Activated CD8-positive, alpha-beta T cell treated with anti-CD3 and anti-CD28 coated beads for 36 hours (primary cell): Measurements from ENCODE around the gene THRB. TPM values are rescaled to one million over a fixed set of nuclear protein-coding genes. Genes with fewer than 3 reads are reported as not detected.

Experiments used
- ATAC-seq: fragments of 200-7000 bp; cut with Tn5 transposase; one replicate; pipeline ENCODE4 v1.10.0; 2021; ENCODE audit warnings: mild to moderate bottlenecking, moderate library complexity
- CTCF ChIA-PET: fragments of 350-600 bp; sonication (Branson Sonifier 250); formaldehyde crosslinking; loops from one replicate; lab custom pipeline; 2021; ENCODE audit warnings: antibody characterized with exemption; lab: Charles Lee
- POLR2A ChIA-PET: fragments of 350-600 bp; sonication (Branson Sonifier 250); formaldehyde crosslinking; loops from one replicate; lab custom pipeline; 2021; ENCODE audit warnings: antibody characterized with exemption; lab: Charles Lee
- DNase-seq: peaks from one replicate; pipeline ENCODE4 v3.0.0-alpha.2; 2020
- H3K27ac Mint-ChIP-seq: one replicate; pipeline ENCODE4 v1.8.0; 2021; ENCODE audit warnings: mild to moderate bottlenecking, mixed read lengths
- H3K27me3 Mint-ChIP-seq: one replicate; pipeline ENCODE4 v1.8.0; 2021; ENCODE audit warnings: mixed read lengths
- H3K36me3 Mint-ChIP-seq: one replicate; pipeline ENCODE4 v1.8.0; 2021; ENCODE audit warnings: low read depth, mixed read lengths
- H3K4me1 Mint-ChIP-seq: one replicate; pipeline ENCODE4 v1.8.0; 2021; ENCODE audit warnings: low read depth, mixed read lengths
- H3K4me3 Mint-ChIP-seq: one replicate; pipeline ENCODE4 v1.8.0; 2021; ENCODE audit warnings: mild to moderate bottlenecking, moderate library complexity, mixed read lengths
- H3K9me3 Mint-ChIP-seq: one replicate; pipeline ENCODE4 v1.8.0; 2021; ENCODE audit warnings: mixed read lengths
- CTCF ChIP-seq: fragments of 200-600 bp; IDR thresholded peaks from one replicate; pipeline ENCODE4 v1.8.0; 2022; ENCODE audit warnings: antibody characterized with exemption, mild to moderate bottlenecking
- intact Hi-C: fragments of 100-400 bp; cut with micrococcal nuclease; formaldehyde crosslinking; loops from one replicate; pipeline ENCODE4 v1.10.0; 2022
- total RNA-seq, 2 experiments: library from RNA; stranded (reverse); gene quantifications; one replicate each; pipeline ENCODE4 v1.2.3, GENCODE V29; 2021

The THRB gene
- total RNA-seq, 2 experiments from 2014 or later: not detected

- intact Hi-C loops: no loop called here
Measured at GRCh38 chr3:24119321-24119751, 375.3 kb downstream of the THRB start.

GRCh38 chr3:24117508-24117907 is 377.1 kb downstream of the THRB start:
- H3K27ac Mint-ChIP-seq: no peak overlapping the region
- peaks cover 8% of the 10 kb centered on the region for H3K27me3 Mint-ChIP-seq
- no peak for TF ChIP-seq CTCF
- DNase-seq (no peak), ATAC-seq (no peak)
- H3K36me3 Mint-ChIP-seq: no peaks in the 10 kb centered on the region
- no peak overlapping the region for H3K4me3 Mint-ChIP-seq
- CTCF ChIA-PET: interaction anchor here (0.9 kb wide), 2 partner anchors 118 to 563 kb away, joined by 3 read pairs; no protein-coding TSS in a partner anchor
- intact Hi-C loops: no loop called here
- POLR2A ChIA-PET: no interaction called here
- no peaks in the 10 kb centered on the region for H3K4me1 Mint-ChIP-seq
- no peaks in the 10 kb centered on the region for H3K9me3 Mint-ChIP-seq

More at GRCh38 chr3:24119321-24119751, 375.3 kb downstream of the THRB start:
- no peaks in the 10 kb centered on the region for H3K9me3 Mint-ChIP-seq
- H3K27ac Mint-ChIP-seq: no peak overlapping the region
- H3K4me3 Mint-ChIP-seq: no peak overlapping the region
- no peaks in the 10 kb centered on the region for H3K4me1 Mint-ChIP-seq
- DNase-seq: no peak
- no peaks in the 10 kb centered on the region for H3K36me3 Mint-ChIP-seq
- ChIA-PET POLR2A (no interaction called here), CTCF (no interaction called here)
- no peak for ATAC-seq
- H3K27me3 Mint-ChIP-seq: peaks cover 4% of the 10 kb centered on the region
- TF ChIP-seq CTCF: no peak

DNA sequence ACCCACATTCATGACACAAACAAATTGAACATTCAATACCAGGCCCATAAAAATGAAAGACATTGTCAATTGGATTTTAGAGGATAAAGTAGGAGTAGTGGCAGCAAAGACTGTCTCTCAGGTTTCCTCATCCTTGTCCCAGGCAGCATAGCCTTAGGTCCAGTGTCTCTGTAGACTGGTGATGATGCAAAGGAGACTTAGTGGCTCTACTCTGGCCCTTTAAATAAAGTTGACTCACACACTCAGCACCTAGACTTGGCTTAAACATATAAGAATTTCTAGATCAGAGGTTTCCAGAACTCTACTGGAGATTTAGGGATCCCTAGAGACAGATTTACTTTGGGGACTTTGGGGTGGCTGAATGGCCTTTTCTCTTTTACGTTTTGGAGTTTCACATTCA is 382.9 kb downstream of the THRB start:
- no peaks in the 10 kb centered on the region for H3K36me3 Mint-ChIP-seq
- H3K9me3 Mint-ChIP-seq: no peaks in the 10 kb centered on the region
- H3K4me3 Mint-ChIP-seq: no peak overlapping the region
- H3K4me1 Mint-ChIP-seq: no peaks in the 10 kb centered on the region
- DNase-seq: no peak
- intact Hi-C loops: no loop called here
- ATAC-seq: no peak
- H3K27ac Mint-ChIP-seq: no peak overlapping the region
- CTCF ChIA-PET: no interaction called here
- TF ChIP-seq CTCF: no peak
- H3K27me3 Mint-ChIP-seq: peaks cover 4% of the 10 kb centered on the region
- POLR2A ChIA-PET: no interaction called here

DNA sequence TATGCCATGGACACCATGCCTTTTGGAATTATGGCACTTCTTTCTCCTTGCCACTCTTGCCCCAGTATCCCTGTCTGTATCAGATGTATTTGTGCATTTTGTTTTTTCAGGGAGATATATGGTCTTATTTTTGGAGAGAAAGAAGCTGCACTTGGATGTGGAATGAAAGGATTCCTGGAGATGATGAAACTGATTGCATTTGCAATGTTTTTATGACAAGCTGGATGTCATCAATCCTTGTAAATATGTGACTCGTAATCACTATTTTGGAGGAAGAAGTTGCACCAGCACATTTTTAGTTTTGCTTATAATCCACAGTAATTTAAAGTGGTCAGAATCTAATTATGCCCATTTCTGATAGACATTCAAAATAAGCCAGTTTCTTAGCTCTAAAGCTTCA is 384.6 kb downstream of the THRB start:
- no peaks in the 10 kb centered on the region for H3K9me3 Mint-ChIP-seq
- H3K4me3 Mint-ChIP-seq: no peak overlapping the region
- intact Hi-C loops: no loop called here
- POLR2A ChIA-PET: no interaction called here
- H3K27ac Mint-ChIP-seq: no peak overlapping the region
- H3K36me3 Mint-ChIP-seq: no peaks in the 10 kb centered on the region
- no peak for ATAC-seq
- peaks cover 4% of the 10 kb centered on the region for H3K27me3 Mint-ChIP-seq
- no peaks in the 10 kb centered on the region for H3K4me1 Mint-ChIP-seq
- no peak for TF ChIP-seq CTCF
- CTCF ChIA-PET: no interaction called here
- DNase-seq: no peak

DNA sequence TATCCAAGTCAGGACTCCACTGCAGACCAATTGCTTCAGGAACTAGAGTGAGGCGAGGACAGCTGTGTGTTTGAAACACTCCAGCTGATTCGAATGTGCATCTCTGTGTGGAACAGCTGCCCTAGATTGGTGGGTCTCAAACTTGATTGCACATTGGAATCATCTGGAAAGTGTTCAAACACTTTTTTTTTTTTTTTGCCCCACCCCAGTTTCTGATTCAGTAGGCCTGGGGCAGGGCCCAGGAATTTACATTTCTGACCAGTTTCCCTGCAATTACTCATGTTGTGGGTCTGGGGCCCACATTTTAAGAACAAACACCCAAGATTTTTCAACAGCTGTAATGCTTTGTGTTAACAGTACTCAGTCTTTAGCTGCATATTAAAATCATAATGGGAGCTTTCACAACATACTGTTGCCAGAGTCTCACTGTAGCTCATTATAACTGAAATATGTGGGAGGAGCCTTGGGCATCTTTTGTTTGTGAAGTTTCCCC is 392.9 kb downstream of the THRB start:
- intact Hi-C loops: no loop called here
- DNase-seq (no peak), ATAC-seq (no peak)
- H3K4me3 Mint-ChIP-seq: no peak overlapping the region
- H3K9me3 Mint-ChIP-seq: no peaks in the 10 kb centered on the region
- no peak overlapping the region for H3K27ac Mint-ChIP-seq
- no peaks in the 10 kb centered on the region for H3K36me3 Mint-ChIP-seq
- no peak for TF ChIP-seq CTCF
- no peaks in the 10 kb centered on the region for H3K27me3 Mint-ChIP-seq
- H3K4me1 Mint-ChIP-seq: no peaks in the 10 kb centered on the region
- CTCF ChIA-PET: interaction anchor here (1.4 kb wide), 1 partner anchor 13 kb away, joined by 3 read pairs; no protein-coding TSS in a partner anchor
- POLR2A ChIA-PET: no interaction called here
